ENCODE data around the gene SMYD2. TPM values are rescaled to one million over a fixed set of nuclear protein-coding genes. Genes with fewer than 3 reads are reported as not detected.

SMYD2 gene
- total and polyA plus RNA-seq, 8 donors, result 8.2 to 68.7 (median 26.6) TPM

DNA sequence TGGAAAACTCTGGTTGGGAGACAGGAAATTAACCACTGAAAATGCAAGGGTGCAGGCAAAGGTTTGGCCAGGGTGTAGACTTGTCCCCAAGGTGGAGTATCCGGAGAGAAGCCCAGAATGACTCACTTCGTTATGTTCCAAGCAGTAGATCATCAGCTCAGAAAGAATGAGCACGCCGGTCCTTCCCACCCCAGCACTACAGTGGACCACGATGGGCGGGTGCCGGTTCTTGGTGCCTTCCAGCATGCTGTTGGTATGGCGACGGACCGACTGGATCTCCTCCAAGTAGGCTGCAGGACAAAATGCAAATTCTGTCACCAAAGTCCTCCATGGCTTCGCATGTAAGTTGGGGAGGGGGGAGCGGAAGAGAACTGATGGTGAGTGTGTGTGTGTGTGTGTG lies 83.4 kb downstream of the SMYD2 start:
- WGBS, 5 donors, result 74 to 90% (median 88%) methylated on average over 12 of the region's 12 CpGs
- Histone ChIP-seq H3K4me1 (no peaks in the 10 kb centered on the region), H3K9me3 (no peaks in the 10 kb centered on the region), H3K36me3 (peaks cover 16 to 81% (median 73%) of the 10 kb centered on the region in 4 donors), H3K27ac (no peak overlapping the region), H3K27me3 (no peaks in the 10 kb centered on the region), H3K4me3 (no peak overlapping the region)
- DNase-seq, result no peak
- TF ChIP-seq EP300 (IDR thresholded peaks at IDR 0.05) (no peak), POLR2A (IDR thresholded peaks at IDR 0.05) (no peak)
- intact Hi-C loops (cut with DNase I; ENCODE audit: low total_unique reads), result no loop called here

- Histone ChIP-seq H3K9me3 (no peaks in the 10 kb centered on the region), H3K27ac (no peak overlapping the region), H3K36me3 (peaks cover 16 to 81% (median 73%) of the 10 kb centered on the region in 4 donors), H3K27me3 (no peaks in the 10 kb centered on the region), H3K4me1 (no peaks in the 10 kb centered on the region), H3K4me3 (no peak overlapping the region)
- TF ChIP-seq POLR2AphosphoS5 (IDR thresholded peaks at IDR 0.05), result no peak
- no peak for TF ChIP-seq CTCF (IDR thresholded peaks at IDR 0.05)
- no peak for TF ChIP-seq EP300 (IDR thresholded peaks at IDR 0.05)
- no peak for TF ChIP-seq POLR2A (IDR thresholded peaks at IDR 0.05)
- WGBS, 5 donors, result 82 to 87% (median 86%) methylated on average over 4 of the region's 4 CpGs
- intact Hi-C loops (cut with DNase I; ENCODE audit: low total_unique reads), result no loop called here
- DNase-seq, result no peak
These were observed 83.9 kb downstream of the SMYD2 start for GRCh38 chr1:214364786-214365295.

DNA sequence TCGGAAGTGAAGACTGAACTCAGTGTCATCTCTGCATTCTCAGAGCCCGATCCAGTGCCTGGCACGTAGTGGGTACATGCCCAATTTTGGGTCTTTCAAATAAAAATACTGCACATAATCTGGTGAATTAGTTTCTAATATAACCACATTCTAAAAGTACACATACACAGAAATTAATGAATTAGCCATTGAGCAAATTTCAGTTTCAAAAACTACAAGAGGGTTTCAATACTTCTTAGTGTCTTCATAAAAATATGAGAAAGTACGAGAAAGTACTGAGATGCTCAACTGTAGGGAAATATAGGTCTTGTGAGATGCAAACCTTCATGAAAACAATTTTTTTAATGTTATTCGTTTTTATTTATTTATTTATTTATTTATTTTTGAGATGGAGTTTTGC lies 86.9 kb downstream of the SMYD2 start:
- no peaks in the 10 kb centered on the region for H3K4me1 ChIP-seq
- no peaks in the 10 kb centered on the region for H3K27me3 ChIP-seq
- WGBS, 5 donors, result 91 to 95% (median 94%) methylated on average over 5 of the region's 5 CpGs
- H3K27ac ChIP-seq, result no peak overlapping the region
- DNase-seq, result no peak
- H3K36me3 ChIP-seq, result peaks cover 3 to 79% (median 72%) of the 10 kb centered on the region in 4 donors
- intact Hi-C loops (cut with DNase I; ENCODE audit: low total_unique reads), result no loop called here
- no peak overlapping the region for H3K4me3 ChIP-seq
- H3K9me3 ChIP-seq, result no peaks in the 10 kb centered on the region
- no peak for TF ChIP-seq EP300 (IDR thresholded peaks at IDR 0.05)
- no peak for TF ChIP-seq POLR2A (IDR thresholded peaks at IDR 0.05)
- no peak for TF ChIP-seq CTCF (IDR thresholded peaks at IDR 0.05)
- no peak for TF ChIP-seq POLR2AphosphoS5 (IDR thresholded peaks at IDR 0.05)

DNA sequence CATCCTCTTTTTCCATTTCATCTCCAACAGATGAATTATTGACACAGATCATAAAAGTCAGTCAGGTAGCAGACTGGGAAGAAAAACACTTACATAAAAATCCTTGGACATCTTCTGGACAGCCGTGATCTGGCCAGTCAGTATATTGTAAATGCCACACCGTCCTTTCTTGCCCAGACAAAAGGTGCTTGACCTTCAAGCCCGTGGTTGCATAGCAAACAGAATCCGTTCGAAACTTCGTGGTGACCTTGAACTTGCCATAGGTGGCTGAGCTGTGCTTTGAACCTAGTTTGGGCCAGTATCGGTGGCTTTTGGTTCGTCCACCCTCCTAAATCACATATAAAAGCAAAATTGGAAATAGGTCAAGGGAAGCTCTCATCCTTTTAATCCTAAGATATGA lies 88.4 kb downstream of the SMYD2 start:
- DNase-seq, result no peak
- peaks cover 0 to 4% (median 2%) of the 10 kb centered on the region in 4 donors for H3K4me1 ChIP-seq
- H3K36me3 ChIP-seq, result peaks cover 0 to 69% (median 62%) of the 10 kb centered on the region in 4 donors
- TF ChIP-seq POLR2A (IDR thresholded peaks at IDR 0.05) (no peak), CTCF (IDR thresholded peaks at IDR 0.05) (no peak), POLR2AphosphoS5 (IDR thresholded peaks at IDR 0.05) (no peak), EP300 (IDR thresholded peaks at IDR 0.05) (no peak)
- no peak overlapping the region for H3K4me3 ChIP-seq
- H3K9me3 ChIP-seq, result no peaks in the 10 kb centered on the region
- WGBS, 5 donors, result 80 to 88% (median 86%) methylated on average over 8 of the region's 8 CpGs
- intact Hi-C loops (cut with DNase I; ENCODE audit: low total_unique reads), result no loop called here
- no peaks in the 10 kb centered on the region for H3K27me3 ChIP-seq
- no peak overlapping the region for H3K27ac ChIP-seq

DNA sequence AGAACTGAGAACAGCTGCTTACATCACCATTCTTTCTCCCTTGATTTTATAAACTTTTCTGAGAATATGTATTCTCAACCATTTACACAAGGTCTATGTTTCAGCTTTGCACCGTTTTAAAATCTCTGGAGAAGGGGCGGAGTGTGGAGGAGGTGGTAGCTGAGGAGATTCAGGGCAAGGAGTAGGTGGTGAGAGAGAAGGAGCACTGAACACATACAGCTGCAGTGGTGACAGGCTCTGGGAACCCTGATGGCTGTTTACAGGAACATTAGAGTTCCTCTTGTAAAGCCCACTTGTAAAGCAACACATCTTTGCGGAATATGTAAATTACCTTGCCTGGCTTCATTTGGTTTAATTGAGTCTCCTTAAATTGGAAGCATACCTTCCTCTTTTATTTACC lies 89.7 kb downstream of the SMYD2 start:
- TF ChIP-seq CTCF (IDR thresholded peaks at IDR 0.05) (no peak), POLR2AphosphoS5 (IDR thresholded peaks at IDR 0.05) (no peak), POLR2A (IDR thresholded peaks at IDR 0.05) (no peak), EP300 (IDR thresholded peaks at IDR 0.05) (no peak)
- DNase-seq, result no peak
- Histone ChIP-seq H3K9me3 (no peaks in the 10 kb centered on the region), H3K27ac (no peak overlapping the region), H3K27me3 (no peaks in the 10 kb centered on the region), H3K4me3 (no peak overlapping the region), H3K4me1 (peaks cover 0 to 9% (median 2%) of the 10 kb centered on the region in 4 donors), H3K36me3 (peaks cover 0 to 63% (median 60%) of the 10 kb centered on the region in 4 donors)
- WGBS, 5 donors, result 82 to 95% (median 88%) methylated on average over 3 of the region's 3 CpGs
- intact Hi-C loops (cut with DNase I; ENCODE audit: low total_unique reads), result no loop called here

Measured in stomach (tissue), 9 donors.